Measurements from ENCODE around the gene ARHGEF1.

The ARHGEF1 gene

GRCh38 chr19:41935760-41936415 lies 52.9 kb downstream of the ARHGEF1 start:
- H3K27me3 ChIP-seq (ENCODE audit: insufficient read depth, low read length, poor library complexity), result no peaks in the 10 kb centered on the region
- no peak overlapping the region for H3K27ac ChIP-seq (ENCODE audit: low read length)

GRCh38 chr19:41936416-41936850 lies 53.4 kb downstream of the ARHGEF1 start:
- no peaks in the 10 kb centered on the region for H4K20me1 ChIP-seq (ENCODE audit: insufficient read depth, low read length)
- ATAC-seq (ENCODE audit: insufficient read depth, low read depth) (no peak), DNase-seq (no peak)
- TF ChIP-seq EZH2 (IDR thresholded peaks at IDR 0.05; ENCODE audit: borderline replicate concordance, low read depth, low read length, severe bottlenecking) (no peak), CTCF (IDR thresholded peaks at IDR 0.05; ENCODE audit: borderline replicate concordance, extremely low read depth, low read length, poor library complexity, severe bottlenecking) (no peak)
- H3K9ac ChIP-seq (ENCODE audit: low read depth, low read length), result no peak overlapping the region
- H3K27me3 ChIP-seq (ENCODE audit: insufficient read depth, low read length, poor library complexity), result no peaks in the 10 kb centered on the region
- no peaks in the 10 kb centered on the region for H3K36me3 ChIP-seq (ENCODE audit: insufficient read depth, low read length)
- H3K4me1 ChIP-seq (ENCODE audit: insufficient read depth, low read length), result peaks cover 17% of the 10 kb centered on the region
- no peaks in the 10 kb centered on the region for H3K79me2 ChIP-seq (ENCODE audit: insufficient read depth, low read length)
- H3K4me3 ChIP-seq (ENCODE audit: low read depth in 1 of 2, low read length in 2 of 2), result no peak overlapping the region
- H3K4me2 ChIP-seq (ENCODE audit: insufficient read depth, low read length), result no peak overlapping the region
- no peak overlapping the region for H3K27ac ChIP-seq (ENCODE audit: low read length)
- H3K9me3 ChIP-seq (ENCODE audit: insufficient read depth, low read length, severe bottlenecking), result no peaks in the 10 kb centered on the region
- no peak overlapping the region for H2AFZ ChIP-seq (ENCODE audit: low read depth, low read length)

More at GRCh38 chr19:41935760-41936415, 52.9 kb downstream of the ARHGEF1 start:
- Histone ChIP-seq H3K9ac (ENCODE audit: low read depth, low read length) (no peak overlapping the region), H3K36me3 (ENCODE audit: insufficient read depth, low read length) (no peaks in the 10 kb centered on the region), H3K4me2 (ENCODE audit: insufficient read depth, low read length) (no peak overlapping the region), H3K4me3 (ENCODE audit: low read depth in 1 of 2, low read length in 2 of 2) (no peak overlapping the region), H2AFZ (ENCODE audit: low read depth, low read length) (no peak overlapping the region), H3K79me2 (ENCODE audit: insufficient read depth, low read length) (no peaks in the 10 kb centered on the region), H3K9me3 (ENCODE audit: insufficient read depth, low read length, severe bottlenecking) (no peaks in the 10 kb centered on the region), H4K20me1 (ENCODE audit: insufficient read depth, low read length) (no peaks in the 10 kb centered on the region), H3K4me1 (ENCODE audit: insufficient read depth, low read length) (peaks cover 17% of the 10 kb centered on the region)
- no peak for ATAC-seq (ENCODE audit: insufficient read depth, low read depth)
- DNase-seq, result no peak
- TF ChIP-seq EZH2 (IDR thresholded peaks at IDR 0.05; ENCODE audit: borderline replicate concordance, low read depth, low read length, severe bottlenecking) (no peak), CTCF (IDR thresholded peaks at IDR 0.05; ENCODE audit: borderline replicate concordance, extremely low read depth, low read length, poor library complexity, severe bottlenecking) (no peak)

- H3K4me1 ChIP-seq (ENCODE audit: insufficient read depth, low read length), result peaks cover 17% of the 10 kb centered on the region
- no peak for DNase-seq
- no peak overlapping the region for H2AFZ ChIP-seq (ENCODE audit: low read depth, low read length)
- no peaks in the 10 kb centered on the region for H3K36me3 ChIP-seq (ENCODE audit: insufficient read depth, low read length)
- no peak overlapping the region for H3K4me3 ChIP-seq (ENCODE audit: low read depth in 1 of 2, low read length in 2 of 2)
- H3K27ac ChIP-seq (ENCODE audit: low read length), result no peak overlapping the region
- H3K9ac ChIP-seq (ENCODE audit: low read depth, low read length), result no peak overlapping the region
- H3K27me3 ChIP-seq (ENCODE audit: insufficient read depth, low read length, poor library complexity), result no peaks in the 10 kb centered on the region
- TF ChIP-seq EZH2 (IDR thresholded peaks at IDR 0.05; ENCODE audit: borderline replicate concordance, low read depth, low read length, severe bottlenecking) (no peak), CTCF (IDR thresholded peaks at IDR 0.05; ENCODE audit: borderline replicate concordance, extremely low read depth, low read length, poor library complexity, severe bottlenecking) (no peak)
- no peaks in the 10 kb centered on the region for H3K79me2 ChIP-seq (ENCODE audit: insufficient read depth, low read length)
- no peaks in the 10 kb centered on the region for H3K9me3 ChIP-seq (ENCODE audit: insufficient read depth, low read length, severe bottlenecking)
- H4K20me1 ChIP-seq (ENCODE audit: insufficient read depth, low read length), result no peaks in the 10 kb centered on the region
- ATAC-seq (ENCODE audit: insufficient read depth, low read depth), result no peak
- H3K4me2 ChIP-seq (ENCODE audit: insufficient read depth, low read length), result no peak overlapping the region
Observed at GRCh38 chr19:41936961-41937360, 54.0 kb downstream of the ARHGEF1 start.
